ENCODE data around the gene NES.

- TF ChIP-seq YY1 (IDR thresholded peaks at IDR 0.05; ENCODE audit: low read depth) (no peak), CEBPB (IDR thresholded peaks at IDR 0.05) (no peak), EP300 (IDR thresholded peaks at IDR 0.05; ENCODE audit: borderline replicate concordance) (no peak), FOXM1 (IDR thresholded peaks at IDR 0.05; ENCODE audit: borderline replicate concordance, low read depth) (no peak), NFIC (IDR thresholded peaks at IDR 0.05) (no peak), USF1 (IDR thresholded peaks at IDR 0.05) (no peak), MAX (IDR thresholded peaks at IDR 0.05) (no peak), REST (IDR thresholded peaks at IDR 0.05; ENCODE audit: low read depth) (no peak), RAD21 (IDR thresholded peaks at IDR 0.05; ENCODE audit: low read depth) (no peak), TCF12 (IDR thresholded peaks at IDR 0.05; ENCODE audit: low read depth) (no peak), TEAD4 (IDR thresholded peaks at IDR 0.05) (no peak), TAF1 (IDR thresholded peaks at IDR 0.05; ENCODE audit: low read depth) (no peak)
Observed at GRCh38 chr1:156655151-156655903, 21.9 kb downstream of the NES start.

Data from Ishikawa (cell line).